ENCODE results near the gene ZNF76.

Gene ZNF76

GRCh38 chr6:35240838-35241801 lies 18.4 kb upstream of the ZNF76 start:
- peak; percentile 85 to 93 for DNase-seq (ENCODE audit: low read depth in 1 of 2, low spot score in 1 of 2)
- in situ Hi-C loops (cut with HindIII; ENCODE audit: low pct_unique_long_range_greater_than_20kb, low sequenced_read_pairs), result no loop called here
- no peak for TF ChIP-seq JUND (IDR thresholded peaks at IDR 0.05; ENCODE audit: low read depth)

- in situ Hi-C loops (cut with HindIII; ENCODE audit: low pct_unique_long_range_greater_than_20kb, low sequenced_read_pairs), result no loop called here
- DNase-seq (ENCODE audit: low read depth in 1 of 2, low spot score in 1 of 2), result no peak
- TF ChIP-seq JUND (IDR thresholded peaks at IDR 0.05; ENCODE audit: low read depth), result no peak
Observed at GRCh38 chr6:35242486-35242885, 17.0 kb upstream of the ZNF76 start.

- no peak for DNase-seq (ENCODE audit: low read depth in 1 of 2, low spot score in 1 of 2)
- in situ Hi-C loops (cut with HindIII; ENCODE audit: low pct_unique_long_range_greater_than_20kb, low sequenced_read_pairs), result no loop called here
- no peak for TF ChIP-seq JUND (IDR thresholded peaks at IDR 0.05; ENCODE audit: low read depth)
Observed at GRCh38 chr6:35242906-35243305, 16.6 kb upstream of the ZNF76 start.

- in situ Hi-C loops (cut with HindIII; ENCODE audit: low pct_unique_long_range_greater_than_20kb, low sequenced_read_pairs), result no loop called here
- no peak for TF ChIP-seq JUND (IDR thresholded peaks at IDR 0.05; ENCODE audit: low read depth)
- no peak for DNase-seq (ENCODE audit: low read depth in 1 of 2, low spot score in 1 of 2)
Observed at GRCh38 chr6:35243386-35243958, 16.1 kb upstream of the ZNF76 start.

GRCh38 chr6:35244551-35244950 lies 15.0 kb upstream of the ZNF76 start:
- in situ Hi-C loops (cut with HindIII; ENCODE audit: low pct_unique_long_range_greater_than_20kb, low sequenced_read_pairs), result no loop called here
- no peak for TF ChIP-seq JUND (IDR thresholded peaks at IDR 0.05; ENCODE audit: low read depth)
- DNase-seq (ENCODE audit: low read depth in 1 of 2, low spot score in 1 of 2), result no peak

GRCh38 chr6:35247642-35248231 lies 11.8 kb upstream of the ZNF76 start:
- in situ Hi-C loops (cut with HindIII; ENCODE audit: low pct_unique_long_range_greater_than_20kb, low sequenced_read_pairs), result no loop called here
- TF ChIP-seq JUND (IDR thresholded peaks at IDR 0.05; ENCODE audit: low read depth), result no peak
- DNase-seq (ENCODE audit: low read depth in 1 of 2, low spot score in 1 of 2), result no peak

- in situ Hi-C loops (cut with HindIII; ENCODE audit: low pct_unique_long_range_greater_than_20kb, low sequenced_read_pairs), result no loop called here
- no peak for DNase-seq (ENCODE audit: low read depth in 1 of 2, low spot score in 1 of 2)
- TF ChIP-seq JUND (IDR thresholded peaks at IDR 0.05; ENCODE audit: low read depth), result no peak
Observed at GRCh38 chr6:35248300-35248699, 11.2 kb upstream of the ZNF76 start.

GRCh38 chr6:35248965-35249364 lies 10.6 kb upstream of the ZNF76 start:
- in situ Hi-C loops (cut with HindIII; ENCODE audit: low pct_unique_long_range_greater_than_20kb, low sequenced_read_pairs), result no loop called here
- no peak for TF ChIP-seq JUND (IDR thresholded peaks at IDR 0.05; ENCODE audit: low read depth)
- no peak for DNase-seq (ENCODE audit: low read depth in 1 of 2, low spot score in 1 of 2)

- no peak for DNase-seq (ENCODE audit: low read depth in 1 of 2, low spot score in 1 of 2)
- in situ Hi-C loops (cut with HindIII; ENCODE audit: low pct_unique_long_range_greater_than_20kb, low sequenced_read_pairs), result no loop called here
- TF ChIP-seq JUND (IDR thresholded peaks at IDR 0.05; ENCODE audit: low read depth), result no peak
Observed at GRCh38 chr6:35251949-35252348, 7.6 kb upstream of the ZNF76 start.

- in situ Hi-C loops (cut with HindIII; ENCODE audit: low pct_unique_long_range_greater_than_20kb, low sequenced_read_pairs), result no loop called here
- no peak for DNase-seq (ENCODE audit: low read depth in 1 of 2, low spot score in 1 of 2)
- no peak for TF ChIP-seq JUND (IDR thresholded peaks at IDR 0.05; ENCODE audit: low read depth)
Observed at GRCh38 chr6:35253249-35253648, 6.3 kb upstream of the ZNF76 start.

- DNase-seq (ENCODE audit: low read depth in 1 of 2, low spot score in 1 of 2), result no peak
- no peak for TF ChIP-seq JUND (IDR thresholded peaks at IDR 0.05; ENCODE audit: low read depth)
- in situ Hi-C loops (cut with HindIII; ENCODE audit: low pct_unique_long_range_greater_than_20kb, low sequenced_read_pairs), result no loop called here
Observed at GRCh38 chr6:35258336-35258735, 1.2 kb upstream of the ZNF76 start.

- in situ Hi-C loops (cut with HindIII; ENCODE audit: low pct_unique_long_range_greater_than_20kb, low sequenced_read_pairs), result no loop called here
- DNase-seq (ENCODE audit: low read depth in 1 of 2, low spot score in 1 of 2), result peak in 1 of 2 experiments; percentile 18
- TF ChIP-seq JUND (IDR thresholded peaks at IDR 0.05; ENCODE audit: low read depth), result no peak
Observed at GRCh38 chr6:35258858-35259193, 709 bp upstream of the ZNF76 start.

- DNase-seq (ENCODE audit: low read depth in 1 of 2, low spot score in 1 of 2), result peak; percentile 32 to 49
- in situ Hi-C loops (cut with HindIII; ENCODE audit: low pct_unique_long_range_greater_than_20kb, low sequenced_read_pairs), result no loop called here
- no peak for TF ChIP-seq JUND (IDR thresholded peaks at IDR 0.05; ENCODE audit: low read depth)
Observed at GRCh38 chr6:35259948-35260590, 534 bp downstream of the ZNF76 start.

Measured in T47D (cell line).